GM18907 (cell line): ENCODE data around the gene MORF4L2.
"Not testable (repeated sequence)": the region's sequence is repeated elsewhere in the genome, so short reads cannot be mapped to it uniquely, and the experiment has no call there.

Experiments
- ATAC-seq: cut with Tn5 transposase; IDR thresholded peaks from one replicate; pipeline ENCODE4 v1.9.1; 2021; ENCODE audit warnings: mild to moderate bottlenecking, moderate library complexity; ENCODE audit not compliant: unreplicated experiment

Gene MORF4L2

GRCh38 chrX:103681443-103681842 lies 5.1 kb downstream of the MORF4L2 start:
- no peak for ATAC-seq

- ATAC-seq = no peak
Observed at GRCh38 chrX:103678199-103678993, 8.1 kb downstream of the MORF4L2 start.

GRCh38 chrX:103674531-103675454 lies 11.7 kb downstream of the MORF4L2 start:
- ATAC-seq = no peak

GRCh38 chrX:103669745-103670144 lies 16.8 kb downstream of the MORF4L2 start:
- no peak for ATAC-seq

GRCh38 chrX:103666202-103667107 lies 20.0 kb downstream of the MORF4L2 start:
- ATAC-seq = no peak

- ATAC-seq = no peak
Observed at GRCh38 chrX:103663981-103664762, 22.3 kb downstream of the MORF4L2 start.

- not testable (repeated sequence) for ATAC-seq
Observed at GRCh38 chrX:103659460-103659859, 27.0 kb downstream of the MORF4L2 start.

GRCh38 chrX:103658681-103659433 lies 27.6 kb downstream of the MORF4L2 start:
- ATAC-seq = no peak

- not testable (repeated sequence) for ATAC-seq
Observed at GRCh38 chrX:103657066-103657465, 29.4 kb downstream of the MORF4L2 start.

- no peak for ATAC-seq
Observed at GRCh38 chrX:103656617-103657016, 29.9 kb downstream of the MORF4L2 start.

GRCh38 chrX:103655230-103656000 lies 31.1 kb downstream of the MORF4L2 start:
- not testable (repeated sequence) for ATAC-seq

GRCh38 chrX:103651151-103651773 lies 35.2 kb downstream of the MORF4L2 start:
- ATAC-seq = no peak

- ATAC-seq = no peak
Observed at GRCh38 chrX:103647630-103648029, 38.9 kb downstream of the MORF4L2 start.

- no peak for ATAC-seq
Observed at GRCh38 chrX:103644125-103644524, 42.4 kb downstream of the MORF4L2 start.

- no peak for ATAC-seq
Observed at GRCh38 chrX:103640401-103641155, 45.9 kb downstream of the MORF4L2 start.

- not testable (repeated sequence) for ATAC-seq
Observed at GRCh38 chrX:103638479-103639346, 47.8 kb downstream of the MORF4L2 start.
